Ramos (cell line): Measurements from ENCODE around the gene INTS6.

Source experiments
- in situ Hi-C: fragments of 300-500 bp; cut with MboI; formaldehyde crosslinking; loops from one replicate; pipeline ENCODE4 v1.14.3; 2022; ENCODE audit warnings: low sequenced_read_pairs; ENCODE audit not compliant: unreplicated experiment

INTS6 gene

DNA sequence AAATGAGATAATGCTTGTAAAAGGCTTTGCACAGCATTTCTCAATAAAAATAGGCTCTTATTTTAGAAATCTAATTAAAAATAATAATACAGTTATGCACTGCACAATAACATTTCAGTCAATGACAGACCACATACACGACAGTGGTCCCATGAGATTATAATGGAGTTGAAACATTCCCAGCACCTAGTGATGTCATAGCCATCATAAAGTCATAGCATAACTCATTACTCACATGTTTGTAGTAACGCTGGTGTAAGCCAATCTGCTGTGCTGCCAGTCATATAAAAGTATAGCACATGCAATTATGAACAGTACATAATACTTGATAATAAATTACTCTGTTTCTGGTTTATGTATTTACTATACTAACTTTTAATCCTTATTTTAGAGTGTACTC is 126.1 kb downstream of the INTS6 start:
- in situ Hi-C loops: no loop called here

DNA sequence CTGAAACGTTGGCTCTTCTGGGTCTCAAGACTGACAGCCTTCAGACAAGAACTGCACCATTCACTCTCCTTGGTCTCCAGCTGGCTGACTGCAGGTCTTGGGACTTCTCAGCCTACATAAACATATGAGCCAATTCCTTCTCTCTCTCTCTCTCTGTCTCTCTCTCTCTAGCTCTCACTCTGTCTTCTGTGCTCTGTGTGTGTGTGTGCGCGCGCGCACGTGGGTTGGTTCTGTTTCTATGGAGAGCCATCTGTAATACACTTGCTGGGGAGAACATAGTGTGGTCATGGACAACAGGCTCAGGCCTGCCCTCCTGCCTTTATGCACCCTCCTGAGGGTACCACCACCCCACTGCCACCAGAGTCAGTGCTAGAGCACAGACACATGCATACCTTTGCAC is 127.0 kb downstream of the INTS6 start:
- in situ Hi-C loops: no loop called here

DNA sequence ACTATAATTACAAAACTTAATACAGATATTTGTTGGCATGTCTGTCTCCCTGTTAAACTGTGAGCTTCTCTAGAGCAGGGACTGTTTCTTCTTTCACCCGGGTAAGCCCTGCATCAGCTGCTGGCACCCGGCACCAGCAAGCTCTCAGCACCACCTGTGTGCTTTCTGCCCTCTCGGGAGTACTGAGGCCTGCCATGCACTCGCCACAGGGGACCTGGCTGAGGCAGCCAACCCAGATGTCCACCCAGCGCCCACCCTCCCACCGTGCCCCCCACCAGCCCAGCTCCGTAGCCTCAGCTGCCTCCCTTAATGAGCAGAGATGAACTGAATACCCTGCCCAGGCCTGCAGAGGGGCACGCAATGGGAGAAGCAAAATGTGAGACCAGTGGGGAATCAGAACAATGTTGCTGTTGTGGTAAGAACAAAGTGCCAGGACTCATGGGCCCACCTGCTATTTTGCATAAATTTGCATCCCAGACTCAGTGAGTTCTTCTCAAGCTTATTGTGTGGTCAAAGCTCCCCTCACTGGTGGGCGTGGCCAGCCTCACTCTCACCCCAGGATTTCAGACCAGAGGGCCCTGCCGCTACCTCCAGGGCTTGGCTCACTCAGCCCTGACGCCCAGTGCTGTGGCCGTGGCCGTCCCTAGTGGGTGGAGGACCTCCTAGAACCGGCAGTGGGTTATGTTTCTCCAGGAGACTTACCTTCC is 128.0 kb downstream of the INTS6 start:
- in situ Hi-C loops: no loop called here

DNA sequence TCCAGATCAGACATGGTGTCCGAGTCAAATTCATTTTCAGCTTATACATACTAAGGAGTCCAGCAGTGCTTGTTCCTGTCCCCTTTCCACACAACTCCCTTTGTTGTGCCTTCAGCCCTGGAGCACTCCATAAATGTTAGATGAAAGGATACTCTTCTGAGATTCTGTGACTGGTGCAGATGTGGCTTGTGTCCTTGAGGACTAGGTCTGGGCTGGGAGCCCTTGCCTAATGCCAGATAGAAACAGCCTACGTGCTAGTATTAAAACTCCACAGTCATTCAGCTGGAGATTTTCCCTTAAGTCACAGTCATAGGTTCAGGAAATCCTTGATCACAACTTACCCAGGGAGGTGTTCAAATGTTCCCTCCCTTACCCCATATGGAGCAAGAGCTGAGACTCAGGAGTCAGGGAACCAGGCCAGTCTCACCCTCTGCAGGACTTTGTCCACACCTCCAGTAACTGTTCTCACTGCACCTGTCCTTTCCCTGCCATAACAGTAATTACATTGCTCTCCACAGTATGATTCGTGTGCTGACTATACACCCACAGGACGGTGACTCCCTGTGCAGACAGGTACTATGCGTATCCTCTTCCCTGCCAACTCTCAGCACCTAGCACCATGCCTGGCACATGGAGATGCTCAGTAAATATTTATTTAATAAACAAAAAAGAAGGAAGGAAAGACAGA is 128.9 kb downstream of the INTS6 start:
- in situ Hi-C loops: no loop called here

DNA sequence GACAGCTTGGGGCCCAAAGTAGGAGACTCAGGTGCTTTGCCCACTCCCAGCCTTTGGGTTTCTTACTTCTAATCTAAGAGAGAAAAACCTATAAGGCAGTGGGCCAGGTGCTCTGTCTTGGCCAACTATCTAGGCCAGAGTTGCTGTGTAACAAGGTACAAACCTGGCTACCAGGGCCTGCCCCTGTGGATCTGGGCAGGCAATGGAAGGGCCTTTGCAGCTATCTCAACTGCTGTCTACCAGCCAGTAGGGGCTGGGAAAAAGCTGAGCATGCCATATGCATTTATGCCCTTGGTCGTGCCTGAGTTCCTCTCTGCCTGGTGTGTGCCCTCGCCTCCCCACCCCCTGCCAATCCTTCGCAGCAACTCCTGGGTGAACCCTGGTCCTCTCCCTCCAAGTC is 130.0 kb downstream of the INTS6 start:
- in situ Hi-C loops: no loop called here

DNA sequence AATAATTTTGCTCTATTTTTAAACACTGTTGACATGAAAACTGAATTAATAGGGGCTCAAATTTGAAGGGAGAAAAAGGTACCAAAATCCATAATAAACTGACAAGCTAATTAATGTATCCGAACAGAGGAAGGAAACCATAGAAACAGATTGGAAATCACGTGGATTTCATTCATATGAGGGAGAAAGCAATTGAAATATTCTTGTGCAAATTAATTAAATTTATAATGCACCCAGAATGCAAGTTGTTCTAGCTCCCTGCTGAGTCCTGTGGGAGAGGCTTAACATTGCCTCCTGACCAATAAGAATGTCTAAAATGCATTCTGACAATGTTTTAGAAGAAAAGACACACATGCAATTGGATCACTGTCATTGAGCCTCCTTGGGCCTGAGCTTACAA is 131.0 kb downstream of the INTS6 start:
- in situ Hi-C loops: no loop called here

DNA sequence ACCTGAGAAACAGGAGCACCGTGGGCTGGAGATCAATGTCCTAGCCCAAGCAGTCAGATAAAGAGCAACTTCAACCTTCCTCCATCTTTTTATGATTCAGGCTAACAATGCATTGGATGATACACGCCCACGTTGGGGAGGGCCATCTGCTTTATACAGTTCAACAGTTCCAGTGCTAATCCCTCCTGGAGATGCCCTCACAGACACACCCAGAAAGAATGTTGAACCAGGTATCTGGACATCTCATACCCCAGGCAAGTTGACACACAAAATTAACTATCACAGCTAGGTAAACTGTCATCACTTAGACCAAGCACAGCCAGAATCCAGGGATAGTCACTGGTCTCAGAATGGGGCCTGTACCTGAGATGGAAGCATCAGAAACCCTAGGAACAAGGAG is 134.0 kb downstream of the INTS6 start:
- in situ Hi-C loops: no loop called here

DNA sequence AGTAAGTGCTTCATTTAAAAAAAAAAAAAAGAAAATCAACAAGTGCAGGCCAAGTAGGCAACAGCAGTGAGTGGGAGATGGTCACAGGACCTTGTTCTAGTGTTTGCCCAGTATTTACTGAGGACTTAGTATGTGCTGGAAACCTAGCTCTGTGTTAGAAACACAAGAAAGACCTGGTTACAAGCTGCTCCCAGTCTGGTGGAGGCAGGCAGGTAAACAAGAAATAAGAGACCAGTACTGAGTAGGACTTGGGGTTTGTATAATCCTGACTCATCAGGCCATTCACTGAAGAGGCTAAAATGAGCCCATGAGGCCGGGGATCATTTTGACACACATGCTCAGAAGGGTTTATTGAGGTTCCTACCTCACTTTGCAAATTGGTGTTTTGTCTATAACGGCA is 134.8 kb downstream of the INTS6 start:
- in situ Hi-C loops: no loop called here

DNA sequence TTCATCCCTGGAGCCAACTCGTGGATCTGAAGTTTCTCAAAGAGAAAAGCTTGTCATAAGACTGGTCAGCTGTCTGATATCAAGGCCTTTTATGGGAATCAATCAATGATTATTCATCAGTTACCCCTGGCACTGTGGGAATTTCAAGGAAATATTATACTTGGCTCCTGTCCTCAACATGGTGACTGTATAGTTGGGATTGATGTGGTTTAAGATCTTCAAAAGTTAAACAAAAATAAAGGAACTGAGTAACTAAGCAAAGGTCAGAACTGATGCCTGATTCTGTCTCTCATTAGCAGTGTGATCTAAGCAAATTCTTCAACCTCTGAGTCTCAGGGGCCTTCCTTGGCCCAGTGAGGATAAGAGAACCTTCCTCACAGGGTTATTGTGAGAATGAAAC is 135.6 kb downstream of the INTS6 start:
- in situ Hi-C loops: no loop called here

DNA sequence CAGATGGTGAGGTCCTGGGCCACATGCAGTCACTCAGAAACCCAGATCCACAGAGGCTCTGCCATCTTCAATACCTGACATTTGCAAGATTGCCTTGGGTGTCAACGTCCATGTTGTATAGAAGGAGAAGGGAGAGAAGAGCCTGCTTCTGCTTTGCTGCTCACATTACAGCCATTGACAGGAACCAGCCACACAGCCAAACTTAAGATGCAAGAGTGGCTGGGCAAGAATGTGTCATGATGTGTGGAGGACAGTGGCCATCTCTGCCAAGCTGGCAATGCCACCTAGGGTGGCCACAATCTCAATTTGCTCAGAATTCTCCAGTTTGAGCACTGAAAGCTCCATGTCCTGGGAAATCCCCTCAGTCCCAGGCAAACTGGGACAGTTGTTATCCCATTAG is 139.2 kb downstream of the INTS6 start:
- in situ Hi-C loops: no loop called here

DNA sequence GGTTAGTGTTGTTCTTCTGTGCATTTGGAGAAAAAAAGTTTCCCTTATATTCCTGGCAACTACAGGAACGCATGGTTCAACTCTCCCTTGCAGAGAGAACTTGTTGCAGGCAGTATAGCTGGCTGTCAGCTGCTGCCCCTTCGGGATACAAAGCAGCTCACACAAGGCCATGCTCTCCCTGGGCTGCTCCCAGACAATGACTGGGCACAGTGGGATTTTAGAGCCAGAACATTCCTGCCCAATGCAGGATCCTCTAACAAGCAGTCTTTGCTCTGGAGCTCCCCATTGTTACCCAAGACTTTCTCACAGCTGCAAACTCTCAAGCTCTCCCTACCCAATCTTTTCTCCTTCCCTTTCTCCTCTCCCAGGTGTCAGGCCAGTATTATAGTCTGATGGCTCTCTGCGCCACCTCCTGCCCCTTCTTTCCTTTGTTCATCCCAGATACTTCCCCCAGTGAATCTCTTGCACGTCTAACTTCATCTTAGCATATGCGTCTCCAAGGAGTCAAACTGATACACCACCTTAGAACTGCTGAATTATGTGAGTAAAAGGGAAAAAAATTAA is 140.8 kb downstream of the INTS6 start:
- in situ Hi-C loops: no loop called here
